GM10266 (cell line): ENCODE results near the gene ATOH8.

Experiments used
- DNase-seq: peaks from one replicate; pipeline ENCODE4 v3.0.0; 2012; ENCODE audit errors: extremely low spot score
- TF ChIP-seq, protein P1 (sequence below): IDR thresholded peaks from 2 replicates; pipeline ENCODE4 v1.5.1; 2012; ENCODE audit warnings: mild to moderate bottlenecking, low read depth; ENCODE audit not compliant: control insufficient read depth, insufficient read depth; ENCODE audit errors: missing control alignments

ATOH8 gene

DNA sequence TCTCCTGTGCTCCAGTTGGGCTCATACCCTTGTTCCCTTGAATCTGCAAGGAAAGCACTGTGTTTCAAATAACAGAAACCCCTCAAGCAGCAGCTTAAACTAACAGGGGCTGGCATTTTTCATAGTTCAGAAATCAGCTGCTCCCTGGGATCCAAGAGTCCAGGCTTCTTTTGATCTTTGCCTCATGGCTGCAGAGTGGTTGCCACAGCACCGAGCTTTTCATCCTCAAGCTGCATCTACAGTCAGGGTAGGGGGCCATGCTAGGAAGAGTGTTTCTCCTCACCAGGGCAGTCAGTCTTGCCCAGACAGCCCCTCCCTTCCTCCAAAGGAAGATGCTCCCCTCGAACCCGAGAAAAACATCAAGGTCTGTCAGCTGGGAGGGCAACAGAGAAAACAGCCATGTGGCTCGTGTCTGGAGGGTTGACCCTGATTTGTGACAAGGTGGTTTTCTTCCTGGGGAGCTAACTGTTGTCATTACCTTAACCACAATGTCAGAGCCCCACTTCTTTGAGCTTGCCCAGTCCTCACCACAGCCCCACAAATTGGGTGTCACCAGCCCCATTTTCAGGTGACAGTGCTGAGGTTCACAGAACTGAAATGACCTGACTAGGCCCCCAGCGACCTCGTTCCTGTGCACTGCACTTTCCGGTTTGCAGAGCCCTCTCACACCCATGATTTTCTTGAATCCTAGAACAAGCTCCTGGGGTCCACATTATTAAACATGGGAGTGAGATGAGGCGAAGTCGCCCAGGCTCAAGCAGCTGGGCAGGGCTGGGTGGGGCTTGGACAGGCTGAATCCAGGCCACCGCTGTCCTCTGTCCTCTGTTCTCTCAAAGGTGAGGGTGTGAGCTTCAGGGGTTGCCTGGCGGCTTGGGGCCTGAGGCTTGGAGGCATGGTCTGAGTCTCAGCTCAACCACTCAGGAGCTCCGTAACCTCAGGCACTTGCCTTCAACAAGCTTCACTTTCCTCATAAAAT, 21.9 kb downstream of the ATOH8 start:
- TF ChIP-seq, protein P1, sequence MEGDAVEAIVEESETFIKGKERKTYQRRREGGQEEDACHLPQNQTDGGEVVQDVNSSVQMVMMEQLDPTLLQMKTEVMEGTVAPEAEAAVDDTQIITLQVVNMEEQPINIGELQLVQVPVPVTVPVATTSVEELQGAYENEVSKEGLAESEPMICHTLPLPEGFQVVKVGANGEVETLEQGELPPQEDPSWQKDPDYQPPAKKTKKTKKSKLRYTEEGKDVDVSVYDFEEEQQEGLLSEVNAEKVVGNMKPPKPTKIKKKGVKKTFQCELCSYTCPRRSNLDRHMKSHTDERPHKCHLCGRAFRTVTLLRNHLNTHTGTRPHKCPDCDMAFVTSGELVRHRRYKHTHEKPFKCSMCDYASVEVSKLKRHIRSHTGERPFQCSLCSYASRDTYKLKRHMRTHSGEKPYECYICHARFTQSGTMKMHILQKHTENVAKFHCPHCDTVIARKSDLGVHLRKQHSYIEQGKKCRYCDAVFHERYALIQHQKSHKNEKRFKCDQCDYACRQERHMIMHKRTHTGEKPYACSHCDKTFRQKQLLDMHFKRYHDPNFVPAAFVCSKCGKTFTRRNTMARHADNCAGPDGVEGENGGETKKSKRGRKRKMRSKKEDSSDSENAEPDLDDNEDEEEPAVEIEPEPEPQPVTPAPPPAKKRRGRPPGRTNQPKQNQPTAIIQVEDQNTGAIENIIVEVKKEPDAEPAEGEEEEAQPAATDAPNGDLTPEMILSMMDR, result no peak
- no peak for DNase-seq

DNA sequence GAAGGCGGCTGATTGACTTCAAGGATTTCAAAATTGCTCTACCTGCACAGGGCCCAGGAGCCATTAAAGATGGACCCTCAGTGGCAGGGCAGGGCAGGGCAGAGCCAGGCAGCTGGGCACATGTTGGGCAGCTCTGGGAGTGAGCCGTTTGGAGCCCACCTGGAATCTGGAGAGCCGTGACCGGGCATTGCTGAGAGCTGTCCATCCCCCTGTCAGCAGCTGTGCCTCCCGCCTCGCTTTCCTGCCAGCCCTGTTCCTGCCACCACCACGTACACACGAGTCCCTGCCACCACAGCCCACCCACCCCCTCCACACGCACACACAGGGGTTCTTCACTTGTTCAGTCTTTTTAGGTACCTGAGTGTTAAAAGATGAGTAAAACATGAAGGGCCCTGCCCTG, 22.9 kb downstream of the ATOH8 start:
- TF ChIP-seq, protein P1, result no peak
- no peak for DNase-seq

DNA sequence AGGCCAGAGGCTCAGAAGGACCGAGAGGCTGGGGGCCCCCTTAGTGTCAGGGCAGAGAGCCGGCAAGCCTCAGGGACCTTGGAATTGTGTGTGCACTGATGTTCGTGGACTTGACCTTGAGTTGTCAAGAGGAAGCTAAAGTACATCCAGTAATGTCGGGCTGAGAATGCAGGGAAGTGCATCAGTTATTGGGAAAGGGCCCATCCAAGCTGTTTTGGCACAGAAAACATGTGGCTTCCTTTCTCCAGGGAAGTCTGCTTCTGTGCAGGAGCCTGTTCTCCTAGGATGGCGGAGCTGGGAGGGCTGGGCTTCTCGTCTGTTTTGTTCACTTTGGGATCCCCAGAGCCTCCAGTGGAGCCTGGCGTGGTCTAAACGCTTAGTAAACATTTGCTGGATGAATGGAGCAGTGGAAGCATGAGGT, 23.7 kb downstream of the ATOH8 start:
- TF ChIP-seq, protein P1, result no peak
- DNase-seq, result no peak

DNA sequence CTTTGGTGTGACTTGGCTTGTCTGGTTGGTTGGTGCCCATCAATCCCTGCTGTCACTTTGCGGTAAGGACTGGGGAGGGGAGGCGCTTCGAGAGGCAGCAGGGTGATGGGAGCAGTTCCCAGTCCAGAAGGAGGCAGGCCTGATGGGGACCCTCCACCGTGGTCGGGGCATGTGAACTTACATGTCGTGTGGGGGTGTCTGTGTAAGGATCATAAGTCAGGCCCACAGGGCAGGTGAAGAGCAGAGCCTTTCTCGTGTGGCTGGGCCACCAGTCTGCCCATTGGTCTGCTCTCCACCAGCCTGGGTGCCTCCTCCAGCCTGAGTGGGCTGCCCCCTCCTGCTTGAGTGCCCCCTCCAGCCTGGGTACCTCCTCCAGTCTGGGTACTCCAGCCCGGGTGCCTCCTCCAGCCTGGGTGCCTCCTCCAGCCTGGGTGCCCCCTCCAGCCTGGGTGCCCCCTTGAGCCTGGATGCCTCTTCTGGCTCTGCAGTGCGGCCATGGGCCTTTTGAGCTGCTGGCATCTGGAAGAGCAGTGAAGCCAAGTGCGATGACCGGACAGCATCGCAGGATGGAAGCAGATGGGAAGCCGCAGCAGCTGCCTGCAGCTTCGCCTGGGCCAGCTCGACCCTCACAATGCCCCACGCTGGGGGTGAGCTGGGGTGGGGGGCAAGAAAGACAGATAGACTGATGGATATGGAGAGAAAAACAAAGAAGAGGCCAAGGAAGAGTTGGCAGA, 25.0 kb downstream of the ATOH8 start:
- no peak for DNase-seq
- TF ChIP-seq, protein P1, result no peak

DNA sequence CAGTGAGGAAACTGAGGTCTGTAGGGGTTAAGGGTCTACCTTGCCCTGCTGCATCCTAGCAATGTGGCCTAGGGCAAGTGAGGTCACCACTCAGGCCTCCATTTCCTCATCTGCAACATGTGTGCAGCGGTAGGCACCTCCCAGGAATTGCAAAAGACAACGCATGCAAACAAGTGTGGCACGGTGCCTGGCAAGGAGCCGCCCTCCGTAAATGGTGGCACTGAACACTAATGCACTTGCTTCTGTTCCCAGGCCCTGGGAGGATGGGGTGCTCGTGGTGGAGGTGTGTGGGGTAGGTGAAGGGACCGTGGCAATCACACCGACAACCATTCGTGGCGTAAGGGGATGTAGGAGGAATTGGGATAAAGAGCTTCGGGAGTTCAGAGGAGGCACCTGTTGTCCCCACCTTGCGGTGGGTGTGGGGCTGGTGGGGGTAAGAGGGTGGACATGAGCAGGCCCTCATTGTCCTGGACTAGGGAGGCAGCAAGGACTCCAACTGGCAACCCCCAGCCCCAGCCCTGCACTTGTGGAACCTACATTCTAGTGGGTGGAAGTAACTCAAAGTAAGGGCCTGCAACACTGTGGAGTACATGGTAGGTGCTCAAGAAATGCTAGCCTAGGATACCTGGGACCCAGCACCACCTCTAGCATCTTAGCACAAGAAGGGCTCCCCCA, 26.0 kb downstream of the ATOH8 start:
- DNase-seq, result no peak
- TF ChIP-seq, protein P1, result no peak

DNA sequence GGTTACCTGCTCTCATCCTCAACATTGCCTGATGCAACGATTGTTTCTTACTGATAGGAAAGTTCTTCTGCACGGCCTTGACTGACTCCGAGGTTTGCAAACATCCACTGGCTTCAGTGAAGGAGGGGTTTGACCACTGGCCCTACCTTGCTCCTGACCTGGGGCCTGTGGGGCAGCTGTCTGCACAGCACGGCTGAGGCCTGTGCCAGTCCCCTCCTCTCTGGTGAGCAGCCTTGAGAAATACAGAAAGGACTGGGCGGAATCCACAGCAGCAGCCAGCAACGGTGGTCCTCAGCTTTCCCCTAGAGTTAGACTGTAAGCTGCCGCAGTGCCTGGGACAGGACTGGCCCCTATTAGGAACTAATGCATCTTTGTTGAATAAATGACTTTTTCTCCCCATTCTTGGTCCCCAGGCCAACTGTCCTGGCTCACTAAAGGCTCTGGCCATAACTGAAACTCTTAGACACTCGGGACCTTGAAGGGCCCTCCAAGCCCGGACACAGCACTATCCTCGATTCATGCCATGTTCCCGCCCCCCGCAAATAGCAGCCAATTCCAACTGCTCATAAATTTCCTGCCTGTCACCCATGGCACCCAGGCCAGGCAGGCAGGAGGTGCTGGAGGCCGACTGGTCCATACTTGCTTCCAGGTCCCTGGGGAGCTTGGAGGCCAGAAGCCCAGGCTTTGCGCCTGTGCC, 26.7 kb downstream of the ATOH8 start:
- DNase-seq, result no peak
- TF ChIP-seq, protein P1, result no peak
